PC-3 (cell line): ENCODE results near the gene STYXL2.

Experiments
- CTCF ChIP-seq: fragments of 300-600 bp; sonication (generic); conservative IDR thresholded peaks from 2 replicates; pipeline ENCODE4 v1.5.1; 2017; ENCODE audit warnings: antibody characterized with exemption, low read depth, mild to moderate bottlenecking, low read length
- EZH2 ChIP-seq: fragments of 300-600 bp; sonication (generic); IDR thresholded peaks from one replicate; pipeline ENCODE4 v1.6.1; 2017; ENCODE audit warnings: antibody characterized with exemption, mild to moderate bottlenecking, low read length; ENCODE audit not compliant: unreplicated experiment

GRCh38 chr1:167067904-167068303 is 26.0 kb upstream of the STYXL2 start:
- TF ChIP-seq EZH2: no peak
- no peak for TF ChIP-seq CTCF
